Naive B cell (primary cell): ENCODE results near the gene SIGLEC10. TPM values are rescaled to one million over a fixed set of nuclear protein-coding genes. Genes with fewer than 3 reads are reported as not detected.

Source experiments
- ATAC-seq, 2 donors: fragments of 150-1000 bp; cut with Tn5 transposase; 2 replicates each; pipeline ENCODE4 v1.10.0; 2021; ENCODE audit warnings: low read depth in 2 of 2, mild to moderate bottlenecking in 2 of 2, moderate library complexity in 2 of 2
- DNase-seq: peaks from one replicate; pipeline ENCODE4 v3.0.0; 2022
- H3K27ac Mint-ChIP-seq, 6 donors: one replicate each; pipeline ENCODE4 v1.8.0; 2020 to 2022; ENCODE audit warnings: mild to moderate bottlenecking in 6 of 6, mixed read lengths in 6 of 6, moderate library complexity in 5 of 6, inconsistent platforms in 2 of 6
- H3K27me3 Mint-ChIP-seq, 3 donors: one replicate each; pipeline ENCODE4 v1.8.0; 2021 to 2022; ENCODE audit warnings: mixed read lengths in 3 of 3, mild to moderate bottlenecking in 1 of 3
- H3K36me3 Mint-ChIP-seq, 2 donors: one replicate each; pipeline ENCODE4 v1.8.0; 2020 to 2022; ENCODE audit warnings: mixed read lengths in 2 of 2, inconsistent platforms in 1 of 2, mild to moderate bottlenecking in 1 of 2
- H3K4me1 Mint-ChIP-seq, 3 donors: one replicate each; pipeline ENCODE4 v1.8.0; 2020 to 2022; ENCODE audit warnings: mixed read lengths in 3 of 3, inconsistent platforms in 1 of 3, mild to moderate bottlenecking in 1 of 3, moderate library complexity in 1 of 3
- H3K4me3 Mint-ChIP-seq, 8 donors: one replicate each; pipeline ENCODE4 v1.8.0; 2020 to 2022; ENCODE audit warnings: mild to moderate bottlenecking in 8 of 8, mixed read lengths in 8 of 8, moderate library complexity in 8 of 8, inconsistent platforms in 2 of 8
- H3K9me3 Mint-ChIP-seq, 7 donors: one replicate each; pipeline ENCODE4 v1.8.0; 2020 to 2022; ENCODE audit warnings: mixed read lengths in 7 of 7, mild to moderate bottlenecking in 5 of 7, inconsistent platforms in 2 of 7, moderate library complexity in 1 of 7
- polyA plus RNA-seq, 6 donors: library from polyadenylated mRNA; unstranded; fragments of 300-500 nt; fragmentation: Illumina TruSeq; gene quantifications; one replicate each; pipeline ENCODE4 v1.2.3, GENCODE V29; 2021; ENCODE audit warnings: low read depth in 6 of 6

SIGLEC10 gene
- polyA plus RNA-seq, 6 donors from 2014 or later = 43.9 to 75.2 (median 55.8) TPM

DNA sequence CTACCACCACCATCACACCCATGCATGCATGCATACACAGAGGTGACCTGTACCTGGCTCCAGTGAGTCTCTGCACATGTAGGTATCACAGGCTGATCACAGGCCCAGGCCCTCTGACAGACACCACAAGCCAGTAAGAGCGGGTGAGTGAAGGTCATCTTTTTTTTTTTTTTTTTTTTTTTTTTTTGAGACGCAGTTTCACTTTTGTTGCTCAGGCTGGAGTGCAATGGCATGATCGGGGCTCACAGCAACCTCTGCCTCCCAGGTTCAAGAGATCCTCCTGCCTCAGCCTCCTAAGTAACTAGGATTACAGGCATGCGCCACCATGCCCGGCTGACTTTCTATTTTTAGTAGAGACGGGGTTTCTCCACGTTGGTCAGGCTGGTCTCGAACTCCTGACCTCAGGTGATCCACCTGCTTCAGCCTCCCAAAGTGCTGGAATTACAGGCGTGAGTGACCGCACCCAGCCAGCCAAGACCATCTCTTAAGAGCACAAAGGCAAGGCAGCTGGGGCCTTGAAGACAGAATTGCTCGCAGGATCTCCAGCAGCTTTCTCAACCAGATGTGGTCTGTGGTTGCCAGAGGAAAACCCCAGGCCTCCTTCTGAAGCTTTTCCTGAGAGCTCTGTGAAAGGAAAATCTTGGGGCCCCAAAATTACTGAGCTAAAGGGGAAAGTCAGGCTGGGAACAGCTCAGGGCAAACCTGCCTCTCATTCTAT lies 41.8 kb downstream of the SIGLEC10 start:
- ATAC-seq (no peak), DNase-seq (no peak)
- H3K27ac Mint-ChIP-seq = no peak overlapping the region
- H3K36me3 Mint-ChIP-seq = no peaks in the 10 kb centered on the region
- peaks cover 0 to 12% (median 4%) of the 10 kb centered on the region in 3 donors for H3K4me1 Mint-ChIP-seq
- peaks cover 0 to 6% (median 0%) of the 10 kb centered on the region in 3 donors for H3K27me3 Mint-ChIP-seq
- peaks cover 0 to 6% (median 2%) of the 10 kb centered on the region in 7 donors for H3K9me3 Mint-ChIP-seq
- peak overlapping the region in 1 of 8 donors; percentile 47 for H3K4me3 Mint-ChIP-seq

DNA sequence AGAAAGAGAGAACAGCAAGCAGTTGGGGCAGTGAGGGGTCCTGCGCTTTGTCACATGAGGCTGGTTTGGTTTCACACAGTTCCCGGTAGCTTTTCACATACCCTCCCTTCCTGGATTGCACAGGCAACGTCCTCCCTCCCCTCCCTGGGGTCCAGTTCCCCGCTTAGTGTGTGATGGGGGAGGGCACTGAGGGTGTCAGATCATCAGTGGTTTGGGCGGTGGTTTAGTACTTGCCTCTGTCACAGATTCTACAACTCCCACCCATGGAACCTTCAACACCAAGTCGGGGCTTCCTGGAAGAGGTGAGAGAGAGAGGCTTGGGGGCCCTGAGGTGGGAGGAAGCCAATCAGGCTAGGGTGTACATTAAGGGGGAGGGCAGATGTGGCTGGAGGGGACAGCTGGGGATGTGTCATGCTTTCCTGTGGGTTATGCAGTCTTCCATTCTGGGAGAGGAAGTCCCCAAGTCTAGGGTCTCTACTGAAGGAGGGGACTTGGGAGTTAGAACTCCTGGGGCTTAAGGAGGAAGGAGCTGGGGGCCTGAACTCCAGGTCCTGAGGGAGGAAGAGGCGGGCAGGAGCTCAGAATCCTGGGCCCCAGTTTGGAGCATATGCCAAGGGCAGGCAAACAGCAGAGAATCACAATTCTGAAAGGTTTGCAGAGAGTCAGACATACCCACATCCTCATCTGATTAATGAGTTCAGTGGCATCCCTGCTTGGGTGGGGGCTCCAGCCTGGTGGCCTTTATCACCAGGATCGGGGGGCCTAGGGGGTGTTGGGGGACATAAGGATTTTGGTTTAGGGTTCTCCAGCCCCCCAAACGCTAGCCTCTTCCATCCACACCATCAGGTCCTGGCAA lies 44.6 kb downstream of the SIGLEC10 start, which contains the start of gene NKG7:
Gene NKG7, minus strand, starts transcription at position 6 of the 856 bp plus-strand sequence. CDS start 119 bp downstream, outside the sequence.
- no peaks in the 10 kb centered on the region for H3K9me3 Mint-ChIP-seq
- H3K36me3 Mint-ChIP-seq = no peaks in the 10 kb centered on the region
- peaks cover 7 to 19% (median 7%) of the 10 kb centered on the region in 3 donors for H3K4me1 Mint-ChIP-seq
- peak within 1 kb of the TSS in 4 of 6 donors; percentile 14 to 74 (median 30) for H3K27ac Mint-ChIP-seq
- no peak for ATAC-seq
- no peaks in the 10 kb centered on the region for H3K27me3 Mint-ChIP-seq
- H3K4me3 Mint-ChIP-seq = peak within 1 kb of the TSS in 3 of 8 donors; percentile 59 to 90 (median 65)
- no peak for DNase-seq

DNA sequence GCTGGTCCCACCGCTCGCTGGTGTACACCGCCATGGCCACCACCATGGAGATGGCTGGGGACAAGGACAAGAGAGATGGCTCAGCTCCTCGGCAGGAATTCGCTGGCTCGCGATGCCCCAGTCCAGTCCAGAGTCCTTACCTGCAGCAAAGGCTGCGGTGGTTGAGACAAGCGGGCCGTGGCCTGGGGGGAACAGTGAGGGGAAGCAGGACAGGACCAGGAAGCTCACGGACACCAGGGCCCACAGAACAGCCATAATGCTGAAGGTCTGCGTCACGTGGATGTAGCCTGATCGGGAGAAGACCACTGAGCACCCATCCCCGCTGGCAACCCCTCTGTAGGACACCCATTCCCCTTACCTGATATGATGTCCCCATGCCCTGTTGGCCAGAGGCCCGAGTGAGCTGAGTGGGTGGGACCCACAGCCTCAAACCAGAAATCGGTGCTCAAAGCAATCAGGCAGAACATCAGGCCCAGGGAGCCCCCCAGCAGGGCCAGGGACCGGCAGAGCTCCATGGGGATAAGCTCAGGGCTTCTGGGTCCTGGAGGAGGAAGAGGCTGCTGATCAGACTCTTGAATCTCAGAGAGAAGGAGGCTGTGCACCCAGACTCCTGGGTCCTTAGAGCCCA lies 45.3 kb downstream of the SIGLEC10 start:
- peak overlapping the region in 1 of 8 donors; percentile 59 for H3K4me3 Mint-ChIP-seq

DNA sequence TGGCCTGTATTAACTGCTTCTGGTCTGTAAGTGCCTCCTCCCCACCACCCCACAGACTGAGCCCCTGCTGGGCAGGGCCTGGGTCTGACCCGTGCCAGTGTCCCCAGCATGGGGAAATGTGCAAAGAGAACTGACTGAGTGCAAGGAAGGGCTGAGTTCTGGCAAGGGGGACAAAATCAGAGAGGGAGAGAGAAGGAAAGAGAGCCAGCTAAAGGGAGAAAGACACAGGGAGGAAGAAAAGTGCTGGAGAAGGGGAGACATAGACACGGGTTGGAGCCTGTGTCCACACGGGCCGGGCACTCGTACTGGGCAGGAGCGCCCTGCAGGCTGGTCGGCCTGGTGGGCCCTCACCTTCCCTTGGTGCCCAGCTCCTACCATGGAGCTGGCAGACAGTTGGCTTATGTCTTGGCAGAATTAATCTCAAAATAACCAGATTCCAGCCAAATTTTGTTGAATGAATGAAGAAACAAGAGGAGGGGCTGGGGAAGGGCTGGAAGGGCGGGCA lies 46.2 kb downstream of the SIGLEC10 start:
- Mint-ChIP-seq H3K36me3 (no peaks in the 10 kb centered on the region), H3K27ac (no peak overlapping the region), H3K4me3 (peak overlapping the region in 2 of 8 donors; percentile 37 to 90), H3K4me1 (peaks cover 15 to 28% (median 23%) of the 10 kb centered on the region in 3 donors), H3K27me3 (no peaks in the 10 kb centered on the region), H3K9me3 (no peaks in the 10 kb centered on the region)
- ATAC-seq (no peak), DNase-seq (no peak)

More for the DNA sequence above, 45.3 kb downstream of the SIGLEC10 start:
- Mint-ChIP-seq H3K9me3 (no peaks in the 10 kb centered on the region), H3K4me1 (peaks cover 7 to 23% (median 14%) of the 10 kb centered on the region in 3 donors), H3K27ac (peak overlapping the region in 1 of 6 donors; percentile 40), H3K27me3 (no peaks in the 10 kb centered on the region), H3K36me3 (no peaks in the 10 kb centered on the region)
- no peak for ATAC-seq
- DNase-seq = no peak

DNA sequence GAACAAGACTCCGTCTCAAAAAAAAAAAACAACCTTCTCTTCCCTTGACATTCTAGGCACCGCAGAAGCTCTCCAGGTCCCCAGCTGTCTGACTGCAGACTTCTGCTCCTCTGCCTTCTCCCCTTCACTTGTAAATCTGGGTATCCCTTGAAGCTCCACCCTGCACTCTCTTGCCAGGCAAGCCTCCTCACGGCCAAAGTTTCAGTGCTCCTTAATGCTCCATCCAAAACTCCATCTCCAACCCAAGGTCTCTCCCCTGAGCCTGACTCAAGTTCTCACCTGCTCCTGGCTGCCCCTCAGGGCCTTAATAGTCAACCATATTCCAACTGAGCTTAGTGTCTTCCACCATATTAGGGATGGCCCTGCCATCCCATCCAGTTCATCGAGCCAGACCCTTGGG lies 47.2 kb downstream of the SIGLEC10 start:
- no peak for DNase-seq
- Mint-ChIP-seq H3K9me3 (no peaks in the 10 kb centered on the region), H3K4me1 (peaks cover 23 to 36% (median 31%) of the 10 kb centered on the region in 3 donors), H3K36me3 (no peaks in the 10 kb centered on the region), H3K27ac (no peak overlapping the region), H3K4me3 (peak overlapping the region in 2 of 8 donors; percentile 67 to 90), H3K27me3 (no peaks in the 10 kb centered on the region)
- ATAC-seq = no peak

DNA sequence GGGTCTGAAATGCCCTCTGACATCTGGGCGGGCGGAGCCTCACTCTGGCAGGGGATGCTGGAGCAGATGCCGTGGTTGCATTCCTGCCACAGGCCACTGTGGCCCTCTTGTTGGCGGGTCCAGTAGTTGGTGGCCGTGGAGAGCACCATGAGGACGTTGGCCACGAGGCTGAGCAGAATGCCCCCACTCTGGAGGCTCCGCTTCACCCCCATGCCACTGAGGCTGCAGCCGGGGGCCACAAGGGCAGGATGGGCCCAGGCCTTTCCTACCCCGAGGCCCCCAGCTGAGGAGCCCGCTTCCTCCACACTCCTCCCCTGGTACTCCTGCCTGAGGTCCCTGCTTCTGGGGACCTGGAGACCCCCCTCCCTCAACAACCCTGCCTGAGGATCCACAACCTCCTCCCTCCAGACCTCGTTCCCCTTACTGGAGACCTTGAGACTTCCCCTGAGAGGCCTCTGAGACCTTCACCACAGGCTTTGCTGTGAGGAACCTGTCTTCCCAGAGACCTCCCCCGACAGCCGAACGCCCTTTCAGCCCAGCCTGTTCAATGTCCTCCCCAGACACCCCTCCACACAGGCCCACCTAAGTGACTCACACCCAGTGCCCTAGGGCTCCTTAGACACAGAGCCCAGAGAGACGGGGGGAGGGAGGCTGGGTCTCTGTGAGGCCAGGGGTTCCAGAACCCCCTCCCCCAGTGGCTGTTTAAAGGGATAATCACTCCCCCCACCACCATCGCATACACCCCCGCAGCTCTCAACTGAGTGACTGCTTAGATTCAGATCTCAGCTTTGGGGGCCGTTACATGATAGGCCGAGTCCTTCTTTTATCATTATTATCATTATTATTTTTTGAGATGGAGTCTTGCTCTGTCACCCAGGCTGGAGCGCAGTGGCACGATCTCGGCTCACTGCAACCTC lies 48.8 kb downstream of the SIGLEC10 start, which contains the start of gene CLDND2:
Gene CLDND2, minus strand, starts transcription at position 638 of the 917 bp plus-strand sequence. Its CDS starts 426 bp downstream, at position 212.
- no peak for DNase-seq
- ATAC-seq = no peak
- H3K4me3 Mint-ChIP-seq = peak within 1 kb of the TSS; percentile 91 to 99 (median 97)

DNA sequence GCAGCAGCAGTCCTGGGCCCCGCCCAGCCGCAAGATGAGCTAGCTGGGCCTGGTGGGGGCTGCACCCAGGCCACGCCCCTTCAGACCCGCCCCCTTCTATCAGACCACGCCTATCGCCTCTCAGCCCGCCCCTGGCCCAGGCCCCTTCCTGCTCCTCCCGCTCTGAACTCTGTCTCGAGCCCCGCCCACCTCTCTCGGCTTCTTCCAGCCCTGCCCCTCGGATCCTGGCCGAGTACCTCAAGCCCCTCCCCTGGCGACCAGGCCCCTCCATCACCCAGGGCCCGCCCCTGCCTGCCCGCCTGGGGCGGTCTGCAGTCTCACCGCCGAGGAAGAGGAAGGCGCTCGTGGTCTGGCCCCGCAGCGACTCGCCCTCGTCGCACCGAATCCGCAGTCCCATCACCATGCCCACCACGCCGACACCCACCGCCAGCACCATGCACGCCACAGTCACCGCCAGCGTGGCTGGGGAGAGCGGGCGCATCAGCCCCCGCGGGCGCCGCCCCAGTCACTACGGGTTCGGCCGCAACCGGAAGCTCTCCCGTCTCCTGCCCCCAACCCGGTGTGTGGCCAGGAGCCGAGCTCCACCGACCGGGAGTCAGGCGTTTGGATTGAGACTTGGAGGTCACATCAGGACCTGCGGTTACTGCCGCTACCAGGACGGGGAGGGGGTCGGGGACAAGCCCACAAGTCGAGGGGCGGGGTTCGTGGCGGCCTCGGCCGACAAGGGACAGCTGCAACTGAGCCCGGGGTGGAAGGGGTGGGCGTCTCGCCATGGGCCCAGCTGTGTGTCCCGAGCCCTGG lies 49.7 kb downstream of the SIGLEC10 start:
- H3K27me3 Mint-ChIP-seq = no peaks in the 10 kb centered on the region
- ATAC-seq = peak; percentile 77 to 78
- peak overlapping the region; percentile 91 to 99 (median 97) for H3K4me3 Mint-ChIP-seq
- DNase-seq = peak; percentile 96
- peaks cover 39 to 54% (median 50%) of the 10 kb centered on the region in 3 donors for H3K4me1 Mint-ChIP-seq
- no peaks in the 10 kb centered on the region for H3K9me3 Mint-ChIP-seq
- no peaks in the 10 kb centered on the region for H3K36me3 Mint-ChIP-seq
- peak overlapping the region; percentile 96 to 99 (median 98) for H3K27ac Mint-ChIP-seq

More for the DNA sequence above, 48.8 kb downstream of the SIGLEC10 start, which contains the start of gene CLDND2:
- Mint-ChIP-seq H3K36me3 (no peaks in the 10 kb centered on the region), H3K27me3 (no peaks in the 10 kb centered on the region), H3K27ac (peak within 1 kb of the TSS in 5 of 6 donors; percentile 96 to 99 (median 98)), H3K9me3 (no peaks in the 10 kb centered on the region), H3K4me1 (peaks cover 33 to 50% (median 43%) of the 10 kb centered on the region in 3 donors)

DNA sequence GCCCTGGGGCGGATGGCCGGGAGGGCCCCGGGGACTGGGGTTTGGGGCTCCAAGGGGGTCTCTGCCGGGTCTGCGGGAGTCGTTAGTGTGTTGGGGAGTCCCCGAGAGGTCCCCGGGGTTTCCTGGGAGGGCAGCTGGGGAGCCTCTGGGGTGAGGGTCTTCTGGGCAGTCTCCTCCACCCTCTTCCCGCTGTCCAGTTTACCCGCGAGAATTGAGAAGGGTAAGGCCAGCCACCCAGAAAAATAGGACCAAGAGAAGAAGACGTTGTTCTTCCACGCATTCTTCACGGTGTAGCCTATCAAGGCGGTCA lies 50.2 kb downstream of the SIGLEC10 start:
- H3K4me1 Mint-ChIP-seq = peaks cover 43 to 56% (median 55%) of the 10 kb centered on the region in 3 donors

DNA sequence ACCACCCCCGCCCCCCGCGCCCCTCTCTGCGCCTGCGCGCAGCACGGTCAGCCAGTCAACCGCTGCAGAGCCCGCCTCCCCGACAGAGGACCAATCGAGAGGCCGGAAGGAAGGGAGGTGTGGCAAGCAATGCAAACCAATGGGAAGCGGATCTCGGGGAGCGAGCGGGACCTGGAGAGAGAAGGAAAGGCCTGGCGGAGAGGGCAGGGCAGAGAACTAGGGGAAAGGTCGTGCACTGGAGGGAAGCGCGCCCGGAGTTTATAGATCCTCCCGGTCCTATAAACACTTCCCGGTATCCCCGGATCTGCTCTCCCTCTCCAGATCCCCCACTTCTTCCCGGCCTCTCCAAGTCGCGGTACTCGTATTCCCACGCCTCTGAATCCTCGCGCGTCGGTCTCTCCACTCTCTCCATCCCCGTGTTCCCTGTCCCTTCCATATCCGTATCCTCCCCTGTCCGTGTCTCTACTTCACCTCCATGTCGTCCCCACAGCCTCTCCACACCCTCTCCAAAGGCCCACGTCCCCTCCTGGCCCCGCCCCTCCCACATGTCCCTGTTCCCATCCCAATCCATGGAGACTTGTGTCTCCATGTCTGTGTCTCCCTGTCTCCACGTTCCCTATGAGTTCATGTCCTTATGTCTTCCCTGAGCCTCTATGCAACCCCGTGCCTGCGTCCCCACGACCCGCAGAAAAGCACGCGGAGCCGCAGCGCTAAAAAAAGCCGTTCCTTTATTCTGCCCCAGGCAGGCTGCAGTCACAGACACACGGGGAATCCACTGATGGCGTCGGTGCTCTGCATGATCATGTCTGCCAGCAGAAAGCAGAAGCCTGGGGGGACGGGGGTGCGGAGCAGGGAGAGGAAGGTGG lies 50.8 kb downstream of the SIGLEC10 start:
- DNase-seq (peak; percentile 88), ATAC-seq (peak; percentile 51 to 55)
- Mint-ChIP-seq H3K4me1 (peaks cover 47 to 62% (median 60%) of the 10 kb centered on the region in 3 donors), H3K9me3 (no peaks in the 10 kb centered on the region), H3K36me3 (no peaks in the 10 kb centered on the region), H3K4me3 (peak overlapping the region; percentile 91 to 99 (median 97)), H3K27me3 (no peaks in the 10 kb centered on the region), H3K27ac (peak overlapping the region; percentile 96 to 99 (median 98))

More for the DNA sequence above, 50.2 kb downstream of the SIGLEC10 start:
- ATAC-seq = no peak
- H3K9me3 Mint-ChIP-seq = no peaks in the 10 kb centered on the region
- no peaks in the 10 kb centered on the region for H3K36me3 Mint-ChIP-seq
- H3K27ac Mint-ChIP-seq = peak overlapping the region; percentile 96 to 99 (median 98)
- no peak for DNase-seq
- H3K27me3 Mint-ChIP-seq = no peaks in the 10 kb centered on the region
- peak overlapping the region; percentile 91 to 99 (median 97) for H3K4me3 Mint-ChIP-seq

DNA sequence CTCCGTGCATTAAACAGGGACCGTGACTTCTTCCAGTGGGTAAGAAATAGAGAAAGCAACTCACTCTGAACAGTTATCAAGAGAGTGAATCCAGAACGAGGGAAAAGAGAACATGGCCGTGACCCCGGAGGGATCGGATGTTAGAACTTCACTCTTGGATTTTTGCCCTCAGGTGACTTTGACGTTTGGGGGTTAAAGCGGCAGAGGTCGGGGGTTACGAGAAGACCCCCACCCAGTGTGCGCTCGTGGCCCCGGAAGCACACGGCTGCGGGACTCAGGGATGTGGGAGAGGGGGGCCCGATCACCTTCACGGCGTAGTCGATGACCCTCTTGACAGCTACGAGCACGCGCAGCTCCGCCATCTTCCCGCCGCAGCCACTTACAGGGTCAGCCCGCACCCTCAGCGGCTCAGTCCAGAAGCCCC lies 51.5 kb downstream of the SIGLEC10 start, which contains the start of gene ETFB:
Gene ETFB, minus strand, starts transcription at position 424 of the 424 bp plus-strand sequence. Its CDS starts 62 bp downstream, at position 362.
- Mint-ChIP-seq H3K27ac (peak within 1 kb of the TSS; percentile 96 to 99 (median 98)), H3K36me3 (no peaks in the 10 kb centered on the region), H3K27me3 (no peaks in the 10 kb centered on the region), H3K4me3 (peak within 1 kb of the TSS; percentile 91 to 99 (median 97)), H3K4me1 (peaks cover 43 to 63% (median 60%) of the 10 kb centered on the region in 3 donors), H3K9me3 (no peaks in the 10 kb centered on the region)
- DNase-seq (no peak), ATAC-seq (no peak)
